ENCODE data around the gene DAZL.

Gene DAZL

GRCh38 chr3:16551342-16551976, 53.8 kb downstream of the DAZL start:
- Histone ChIP-seq H3K27me3 (ENCODE audit: control insufficient read depth, insufficient read depth, low read length) (no peaks in the 10 kb centered on the region), H3K4me3 (ENCODE audit: low read depth, low read length) (no peak overlapping the region), H3K9me3 (ENCODE audit: control insufficient read depth, insufficient read depth, low read length) (no peaks in the 10 kb centered on the region), H3K4me1 (ENCODE audit: control insufficient read depth, insufficient read depth, low read length) (no peaks in the 10 kb centered on the region), H3K9ac (ENCODE audit: low read depth, low read length) (no peak overlapping the region), H3K36me3 (ENCODE audit: control insufficient read depth, insufficient read depth, low read length) (no peaks in the 10 kb centered on the region)

GRCh38 chr3:16550676-16551341, 54.4 kb downstream of the DAZL start:
- Histone ChIP-seq H3K4me1 (ENCODE audit: control insufficient read depth, insufficient read depth, low read length) (peaks cover under 1% of the 10 kb centered on the region), H3K4me3 (ENCODE audit: low read depth, low read length) (no peak overlapping the region), H3K9ac (ENCODE audit: low read depth, low read length) (no peak overlapping the region), H3K36me3 (ENCODE audit: control insufficient read depth, insufficient read depth, low read length) (no peaks in the 10 kb centered on the region), H3K27me3 (ENCODE audit: control insufficient read depth, insufficient read depth, low read length) (no peaks in the 10 kb centered on the region), H3K9me3 (ENCODE audit: control insufficient read depth, insufficient read depth, low read length) (no peaks in the 10 kb centered on the region)

- Histone ChIP-seq H3K4me1 (ENCODE audit: control insufficient read depth, insufficient read depth, low read length) (peaks cover 4% of the 10 kb centered on the region), H3K4me3 (ENCODE audit: low read depth, low read length) (no peak overlapping the region), H3K9me3 (ENCODE audit: control insufficient read depth, insufficient read depth, low read length) (no peaks in the 10 kb centered on the region), H3K36me3 (ENCODE audit: control insufficient read depth, insufficient read depth, low read length) (no peaks in the 10 kb centered on the region), H3K9ac (ENCODE audit: low read depth, low read length) (no peak overlapping the region), H3K27me3 (ENCODE audit: control insufficient read depth, insufficient read depth, low read length) (no peaks in the 10 kb centered on the region)
Observed at GRCh38 chr3:16550305-16550675, 54.9 kb downstream of the DAZL start.

GRCh38 chr3:16548721-16549120, 56.5 kb downstream of the DAZL start:
- H3K9ac ChIP-seq (ENCODE audit: low read depth, low read length) = no peak overlapping the region
- H3K9me3 ChIP-seq (ENCODE audit: control insufficient read depth, insufficient read depth, low read length) = no peaks in the 10 kb centered on the region
- H3K4me1 ChIP-seq (ENCODE audit: control insufficient read depth, insufficient read depth, low read length) = peaks cover 4% of the 10 kb centered on the region
- H3K4me3 ChIP-seq (ENCODE audit: low read depth, low read length) = no peak overlapping the region
- H3K36me3 ChIP-seq (ENCODE audit: control insufficient read depth, insufficient read depth, low read length) = no peaks in the 10 kb centered on the region
- no peaks in the 10 kb centered on the region for H3K27me3 ChIP-seq (ENCODE audit: control insufficient read depth, insufficient read depth, low read length)

- Histone ChIP-seq H3K9me3 (ENCODE audit: control insufficient read depth, insufficient read depth, low read length) (no peaks in the 10 kb centered on the region), H3K27me3 (ENCODE audit: control insufficient read depth, insufficient read depth, low read length) (no peaks in the 10 kb centered on the region), H3K4me1 (ENCODE audit: control insufficient read depth, insufficient read depth, low read length) (peaks cover 4% of the 10 kb centered on the region), H3K36me3 (ENCODE audit: control insufficient read depth, insufficient read depth, low read length) (no peaks in the 10 kb centered on the region), H3K9ac (ENCODE audit: low read depth, low read length) (no peak overlapping the region), H3K4me3 (ENCODE audit: low read depth, low read length) (no peak overlapping the region)
Observed at GRCh38 chr3:16547561-16548357, 57.5 kb downstream of the DAZL start.

- Histone ChIP-seq H3K36me3 (ENCODE audit: control insufficient read depth, insufficient read depth, low read length) (no peaks in the 10 kb centered on the region), H3K4me3 (ENCODE audit: low read depth, low read length) (no peak overlapping the region), H3K9ac (ENCODE audit: low read depth, low read length) (no peak overlapping the region), H3K9me3 (ENCODE audit: control insufficient read depth, insufficient read depth, low read length) (no peaks in the 10 kb centered on the region), H3K27me3 (ENCODE audit: control insufficient read depth, insufficient read depth, low read length) (no peaks in the 10 kb centered on the region), H3K4me1 (ENCODE audit: control insufficient read depth, insufficient read depth, low read length) (peaks cover 4% of the 10 kb centered on the region)
Observed at GRCh38 chr3:16546186-16547010, 58.8 kb downstream of the DAZL start.

- H3K36me3 ChIP-seq (ENCODE audit: control insufficient read depth, insufficient read depth, low read length) = no peaks in the 10 kb centered on the region
- no peaks in the 10 kb centered on the region for H3K9me3 ChIP-seq (ENCODE audit: control insufficient read depth, insufficient read depth, low read length)
- no peaks in the 10 kb centered on the region for H3K27me3 ChIP-seq (ENCODE audit: control insufficient read depth, insufficient read depth, low read length)
- no peak overlapping the region for H3K4me3 ChIP-seq (ENCODE audit: low read depth, low read length)
- no peak overlapping the region for H3K9ac ChIP-seq (ENCODE audit: low read depth, low read length)
- peaks cover 4% of the 10 kb centered on the region for H3K4me1 ChIP-seq (ENCODE audit: control insufficient read depth, insufficient read depth, low read length)
Observed at GRCh38 chr3:16545413-16546185, 59.6 kb downstream of the DAZL start.

- H3K4me3 ChIP-seq (ENCODE audit: low read depth, low read length) = no peak overlapping the region
- no peaks in the 10 kb centered on the region for H3K27me3 ChIP-seq (ENCODE audit: control insufficient read depth, insufficient read depth, low read length)
- H3K9me3 ChIP-seq (ENCODE audit: control insufficient read depth, insufficient read depth, low read length) = no peaks in the 10 kb centered on the region
- H3K9ac ChIP-seq (ENCODE audit: low read depth, low read length) = no peak overlapping the region
- peaks cover 4% of the 10 kb centered on the region for H3K4me1 ChIP-seq (ENCODE audit: control insufficient read depth, insufficient read depth, low read length)
- no peaks in the 10 kb centered on the region for H3K36me3 ChIP-seq (ENCODE audit: control insufficient read depth, insufficient read depth, low read length)
Observed at GRCh38 chr3:16543242-16543864, 61.9 kb downstream of the DAZL start.

- no peaks in the 10 kb centered on the region for H3K36me3 ChIP-seq (ENCODE audit: control insufficient read depth, insufficient read depth, low read length)
- no peak overlapping the region for H3K9ac ChIP-seq (ENCODE audit: low read depth, low read length)
- no peak overlapping the region for H3K4me3 ChIP-seq (ENCODE audit: low read depth, low read length)
- H3K4me1 ChIP-seq (ENCODE audit: control insufficient read depth, insufficient read depth, low read length) = peaks cover 10% of the 10 kb centered on the region
- no peaks in the 10 kb centered on the region for H3K27me3 ChIP-seq (ENCODE audit: control insufficient read depth, insufficient read depth, low read length)
- no peaks in the 10 kb centered on the region for H3K9me3 ChIP-seq (ENCODE audit: control insufficient read depth, insufficient read depth, low read length)
Observed at GRCh38 chr3:16538507-16538906, 66.7 kb downstream of the DAZL start.

- Histone ChIP-seq H3K4me3 (ENCODE audit: low read depth, low read length) (no peak overlapping the region), H3K9ac (ENCODE audit: low read depth, low read length) (no peak overlapping the region), H3K36me3 (ENCODE audit: control insufficient read depth, insufficient read depth, low read length) (no peaks in the 10 kb centered on the region), H3K9me3 (ENCODE audit: control insufficient read depth, insufficient read depth, low read length) (no peaks in the 10 kb centered on the region), H3K4me1 (ENCODE audit: control insufficient read depth, insufficient read depth, low read length) (peaks cover 12% of the 10 kb centered on the region), H3K27me3 (ENCODE audit: control insufficient read depth, insufficient read depth, low read length) (no peaks in the 10 kb centered on the region)
Observed at GRCh38 chr3:16536996-16537395, 68.2 kb downstream of the DAZL start.

Data from iPS-15b (cell line).